ENCODE data around the gene FOSB.

DNA sequence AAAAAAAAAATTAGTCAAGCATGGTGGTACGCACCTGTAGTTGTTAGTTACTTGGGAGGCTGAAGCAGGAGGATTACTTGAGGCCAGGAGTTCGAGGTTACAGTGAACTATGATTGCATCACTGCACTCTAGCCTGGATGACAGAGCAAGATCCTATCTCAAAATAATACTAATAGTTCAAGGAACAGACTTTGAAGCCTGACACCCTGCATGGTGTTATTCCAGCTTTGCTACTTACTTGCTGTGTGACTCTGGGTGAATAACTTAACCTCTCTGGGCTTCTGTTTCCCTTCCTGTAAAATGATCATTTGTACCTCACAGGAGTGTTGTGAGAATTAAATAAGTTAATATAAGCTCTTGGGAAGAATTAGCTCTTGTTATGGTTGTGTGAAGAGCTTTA, 3.5 kb upstream of the FOSB start:
- TF ChIP-seq POLR2A (IDR thresholded peaks at IDR 0.05) (no peak), POLR2AphosphoS5 (IDR thresholded peaks at IDR 0.05; ENCODE audit: insufficient read depth in 1 of 2, low read depth in 1 of 2) (no peak)
